ENCODE measurements around the gene UBE2H. TPM values are rescaled to one million over a fixed set of nuclear protein-coding genes. Genes with fewer than 3 reads are reported as not detected.

Gene UBE2H
- 55.2 and 73.9 TPM in 2 replicates for total RNA-seq

DNA sequence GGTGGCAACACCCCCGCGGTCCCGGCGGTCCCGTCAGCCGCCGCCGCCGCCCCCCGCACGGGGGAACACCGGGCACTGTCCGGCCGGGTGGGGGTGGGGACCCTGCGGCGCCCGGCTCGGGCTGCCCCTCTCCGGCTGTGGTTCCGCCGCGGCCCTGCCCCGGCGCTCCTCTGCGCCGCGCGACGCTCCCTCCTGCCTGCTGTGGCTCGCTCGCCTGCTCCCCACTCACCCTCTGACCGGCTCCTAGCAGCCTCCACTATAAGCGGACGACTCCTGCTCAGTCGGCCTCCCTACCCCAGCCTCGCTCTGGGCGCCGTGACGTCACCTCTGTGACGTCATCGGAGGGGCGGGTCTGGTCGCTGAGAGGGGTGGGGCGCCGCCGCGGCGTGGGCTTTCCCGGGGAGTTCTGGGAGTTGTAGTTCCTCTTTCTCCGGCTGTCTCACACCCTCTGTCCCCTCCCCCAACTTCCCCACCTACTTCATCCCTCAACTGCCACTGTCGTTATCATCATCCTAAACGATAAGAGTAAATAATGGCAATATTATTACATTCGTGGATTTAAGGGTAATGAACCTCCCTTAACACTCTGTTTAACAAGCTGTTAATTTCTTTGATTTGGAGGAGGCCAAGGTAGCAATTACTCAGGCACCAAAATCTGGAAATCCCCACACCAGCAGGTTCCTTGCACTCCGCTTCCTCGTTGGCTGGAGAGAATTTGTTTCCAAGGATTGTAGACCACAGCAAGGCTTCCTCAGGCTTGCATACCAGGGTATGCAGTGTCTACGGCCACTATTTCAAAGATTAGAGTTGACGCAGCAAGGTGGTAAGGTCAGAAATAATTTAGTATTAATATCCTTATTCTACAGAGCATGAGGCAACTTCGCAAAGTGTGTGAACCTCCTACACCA is at the start of gene UBE2H:
Gene UBE2H (minus strand): TSS at position 308 of the 908 bp plus-strand sequence. CDS start 405 bp downstream, outside the sequence.

Other genes starting within 250 kb of the UBE2H start
- 15.3 and 15.5 TPM in 2 replicates for gene ZC3HC1, start 98.4 kb upstream of the UBE2H start, total RNA-seq
- 27.3 and 27.4 TPM in 2 replicates for gene KLHDC10, start 117.6 kb upstream of the UBE2H start, total RNA-seq

Data from regular cardiac myocyte (primary cell).